ENCODE data around the gene SHANK1.

The SHANK1 gene

GRCh38 chr19:50703915-50704796 lies 15.4 kb downstream of the SHANK1 start:
- H3K27me3 ChIP-seq (replicated peaks), result peaks cover 3% of the 10 kb centered on the region
- in situ Hi-C loops (cut with HindIII; ENCODE audit: low pct_ligation_motif_present, low sequenced_read_pairs), result no loop called here
- H3K36me3 ChIP-seq (replicated peaks), result no peaks in the 10 kb centered on the region
- TF ChIP-seq CTCF (IDR thresholded peaks at IDR 0.05; ENCODE audit: low read depth, low read length, missing control alignments), result peak; percentile 21
- H3K4me3 ChIP-seq (ENCODE audit: low read depth, low read length), result no peak overlapping the region
- no peak for DNase-seq
- no peak overlapping the region for H3K27ac ChIP-seq

- no peak for DNase-seq
- Histone ChIP-seq H3K27me3 (replicated peaks) (peaks cover 3% of the 10 kb centered on the region), H3K4me3 (ENCODE audit: low read depth, low read length) (no peak overlapping the region), H3K27ac (no peak overlapping the region), H3K36me3 (replicated peaks) (no peaks in the 10 kb centered on the region)
- in situ Hi-C loops (cut with HindIII; ENCODE audit: low pct_ligation_motif_present, low sequenced_read_pairs), result no loop called here
- TF ChIP-seq CTCF (IDR thresholded peaks at IDR 0.05; ENCODE audit: low read depth, low read length, missing control alignments), result no peak
These were observed 16.5 kb downstream of the SHANK1 start for GRCh38 chr19:50702871-50703829.

GRCh38 chr19:50702158-50702870 lies 17.3 kb downstream of the SHANK1 start:
- Histone ChIP-seq H3K27me3 (replicated peaks) (peaks cover 3% of the 10 kb centered on the region), H3K36me3 (replicated peaks) (no peaks in the 10 kb centered on the region), H3K4me3 (ENCODE audit: low read depth, low read length) (no peak overlapping the region), H3K27ac (no peak overlapping the region)
- TF ChIP-seq CTCF (IDR thresholded peaks at IDR 0.05; ENCODE audit: low read depth, low read length, missing control alignments), result no peak
- no peak for DNase-seq
- in situ Hi-C loops (cut with HindIII; ENCODE audit: low pct_ligation_motif_present, low sequenced_read_pairs), result no loop called here

GRCh38 chr19:50701367-50701985 lies 18.1 kb downstream of the SHANK1 start:
- in situ Hi-C loops (cut with HindIII; ENCODE audit: low pct_ligation_motif_present, low sequenced_read_pairs), result no loop called here
- DNase-seq, result no peak
- no peak overlapping the region for H3K27ac ChIP-seq
- H3K4me3 ChIP-seq (ENCODE audit: low read depth, low read length), result no peak overlapping the region
- H3K27me3 ChIP-seq (replicated peaks), result peaks cover 3% of the 10 kb centered on the region
- no peak for TF ChIP-seq CTCF (IDR thresholded peaks at IDR 0.05; ENCODE audit: low read depth, low read length, missing control alignments)
- no peaks in the 10 kb centered on the region for H3K36me3 ChIP-seq (replicated peaks)

- Histone ChIP-seq H3K27ac (no peak overlapping the region), H3K4me3 (ENCODE audit: low read depth, low read length) (no peak overlapping the region), H3K36me3 (replicated peaks) (no peaks in the 10 kb centered on the region), H3K27me3 (replicated peaks) (peaks cover 17% of the 10 kb centered on the region)
- in situ Hi-C loops (cut with HindIII; ENCODE audit: low pct_ligation_motif_present, low sequenced_read_pairs), result no loop called here
- DNase-seq, result no peak
- no peak for TF ChIP-seq CTCF (IDR thresholded peaks at IDR 0.05; ENCODE audit: low read depth, low read length, missing control alignments)
These were observed 22.0 kb downstream of the SHANK1 start for GRCh38 chr19:50697414-50698124.

All from brain microvascular endothelial cell (primary cell).